Left renal cortex interstitium (tissue), 4 donors: Measurements from ENCODE around the gene HPCAL1. TPM values are rescaled to one million over a fixed set of nuclear protein-coding genes. Genes with fewer than 3 reads are reported as not detected.

Experiments
- DNase-seq, 4 donors: peaks; one replicate each; pipeline ENCODE4 v3.0.0-alpha.2; 2013; ENCODE audit warnings: low read depth in 4 of 4, low spot score in 2 of 4, missing footprints in 1 of 4
- polyA plus RNA-seq, 4 donors: library from polyadenylated mRNA; unstranded; fragments of 120-200 nt; gene quantifications; one replicate each; pipeline ENCODE4 v1.2.1, GENCODE V29; 2013; ENCODE audit not compliant: insufficient read length in 4 of 4

The HPCAL1 gene
- polyA plus RNA-seq, 4 donors: 22.9 to 40.0 (median 29.5) TPM

- DNase-seq: no peak
Observed at GRCh38 chr2:10471955-10472354, 169.3 kb downstream of the HPCAL1 start.

DNA sequence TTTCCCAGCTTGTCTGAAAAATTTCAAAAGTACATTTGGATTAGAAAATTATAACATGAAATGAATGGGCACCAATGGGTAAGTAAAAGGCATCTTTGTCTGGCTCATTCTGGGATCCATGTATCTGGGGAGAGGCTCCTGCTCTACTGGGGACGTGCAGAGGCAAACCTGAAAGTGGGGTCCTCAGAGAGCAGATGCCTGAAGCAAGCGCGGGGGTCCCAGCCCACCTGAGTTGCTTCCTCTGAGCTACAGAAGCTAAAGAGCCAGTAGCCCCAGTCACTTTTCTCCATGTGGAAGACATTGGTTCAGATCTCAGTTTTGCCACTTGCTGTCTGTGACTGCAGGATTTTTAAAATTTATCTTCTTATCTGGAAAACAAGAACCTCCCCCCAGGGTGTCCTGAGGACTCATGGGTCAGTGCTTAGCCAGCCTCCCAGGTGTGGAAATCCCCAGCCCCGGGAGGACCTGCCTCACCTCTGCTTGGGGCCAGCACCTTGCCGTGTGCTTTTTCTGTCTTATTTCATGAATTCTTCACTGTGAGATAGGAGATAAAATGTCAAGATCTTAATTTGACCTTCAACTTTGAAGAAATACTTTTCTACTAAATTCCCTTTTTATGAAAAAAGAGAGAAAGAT, 170.5 kb downstream of the HPCAL1 start:
- no peak for DNase-seq

DNA sequence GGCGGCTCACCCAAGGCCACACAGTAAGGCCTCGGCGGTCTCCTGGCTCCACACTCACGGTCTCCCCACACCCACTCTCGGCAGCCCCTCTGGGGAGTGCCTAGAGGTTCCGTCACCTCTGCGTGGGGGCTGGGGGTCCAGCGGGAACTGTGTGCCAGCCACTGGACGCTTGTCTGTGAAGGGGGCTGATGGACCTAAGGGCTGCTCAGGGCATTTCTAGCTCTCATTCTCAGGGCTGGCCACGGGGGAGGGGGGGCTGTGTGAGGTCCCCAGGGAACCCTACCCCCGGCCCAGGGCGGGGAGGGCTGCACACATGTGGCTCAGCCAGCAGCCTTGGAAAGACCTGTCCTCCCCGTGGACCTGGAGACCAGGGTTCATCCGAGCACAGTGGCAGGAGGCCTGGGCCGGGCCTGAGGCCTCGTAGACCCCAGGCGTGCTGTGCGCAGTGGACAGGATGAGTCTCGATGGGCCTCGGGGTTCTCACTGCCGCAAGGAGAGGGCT, 172.6 kb downstream of the HPCAL1 start:
- DNase-seq: no peak

DNA sequence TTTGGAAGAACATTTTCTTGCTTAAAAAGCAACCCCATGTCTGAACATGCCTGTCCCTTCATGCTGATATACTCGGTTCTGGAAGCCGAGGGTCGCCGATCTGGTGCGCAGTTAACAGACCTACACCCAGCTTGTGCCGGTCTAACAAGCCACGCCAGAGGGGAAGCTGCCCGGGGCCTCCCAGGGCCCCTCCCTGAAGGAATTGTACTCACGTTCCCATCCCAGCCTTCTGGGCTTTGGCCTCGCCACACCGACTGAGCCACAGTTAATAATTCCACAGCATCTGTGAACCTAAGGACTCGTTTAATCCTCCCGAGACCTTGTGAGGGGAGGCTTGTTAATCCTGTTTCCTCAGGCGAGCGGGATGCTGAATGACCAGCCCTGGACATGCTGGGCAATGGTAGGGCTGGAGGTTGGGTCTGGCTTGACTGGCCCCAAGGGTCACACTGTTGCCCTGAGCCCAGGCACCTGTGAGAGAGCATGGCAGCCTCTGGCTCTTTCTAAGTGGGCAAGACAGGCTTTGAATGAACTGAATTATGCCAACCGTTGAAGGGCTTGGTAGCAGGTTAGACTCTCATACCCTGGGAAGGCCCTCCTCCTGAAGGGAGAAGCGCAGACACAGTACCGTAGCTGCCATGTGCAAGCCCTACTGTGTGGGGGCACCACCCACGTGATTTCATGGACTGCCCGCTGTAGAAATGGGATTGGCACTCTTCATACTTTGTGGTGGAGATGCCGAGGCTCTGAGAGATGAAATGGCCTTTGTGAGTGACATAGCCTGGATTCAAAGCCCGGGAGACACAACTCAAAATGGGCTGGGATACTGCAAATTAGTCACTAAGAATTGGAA, 173.3 kb downstream of the HPCAL1 start:
- DNase-seq: no peak

GRCh38 chr2:10476723-10477442, 174.2 kb downstream of the HPCAL1 start:
- DNase-seq: no peak

Other genes starting within 250 kb of the HPCAL1 start
- 100 to 1,000 TPM in 3 of 4 donors, 10 to 100 TPM in 1; 94.7 to 121 (median 103) TPM for gene CYS1, start 222.5 kb upstream of the HPCAL1 start, polyA plus RNA-seq
- gene RRM2, start 180.2 kb upstream of the HPCAL1 start, polyA plus RNA-seq: 10 to 100 TPM; 47.3 to 62.4 (median 59.8) TPM
- 100 to 1,000 TPM; 330 to 428 (median 385) TPM for gene ODC1, start 145.4 kb downstream of the HPCAL1 start, polyA plus RNA-seq